ENCODE results near the gene C9orf85.

The C9orf85 gene

DNA sequence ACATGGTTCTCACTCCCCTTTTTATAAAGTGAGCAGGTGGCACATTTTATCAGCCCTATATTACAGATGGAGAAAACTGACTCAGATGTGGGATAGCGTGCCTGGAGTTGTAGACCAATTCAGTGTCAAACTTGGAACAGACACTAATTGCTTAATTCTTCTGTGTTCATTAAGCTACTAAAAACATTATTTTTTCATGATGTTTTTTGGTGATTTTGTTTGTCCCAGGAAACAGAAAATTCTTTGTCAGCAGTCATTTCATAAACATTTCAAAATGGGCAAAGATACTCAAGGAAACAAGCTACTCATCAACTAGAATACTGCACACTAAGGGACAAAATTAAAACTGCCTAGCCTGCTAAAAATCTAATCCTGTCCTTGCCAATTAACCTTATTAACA is 2.6 kb upstream of the C9orf85 start:
- no peak for DNase-seq

DNA sequence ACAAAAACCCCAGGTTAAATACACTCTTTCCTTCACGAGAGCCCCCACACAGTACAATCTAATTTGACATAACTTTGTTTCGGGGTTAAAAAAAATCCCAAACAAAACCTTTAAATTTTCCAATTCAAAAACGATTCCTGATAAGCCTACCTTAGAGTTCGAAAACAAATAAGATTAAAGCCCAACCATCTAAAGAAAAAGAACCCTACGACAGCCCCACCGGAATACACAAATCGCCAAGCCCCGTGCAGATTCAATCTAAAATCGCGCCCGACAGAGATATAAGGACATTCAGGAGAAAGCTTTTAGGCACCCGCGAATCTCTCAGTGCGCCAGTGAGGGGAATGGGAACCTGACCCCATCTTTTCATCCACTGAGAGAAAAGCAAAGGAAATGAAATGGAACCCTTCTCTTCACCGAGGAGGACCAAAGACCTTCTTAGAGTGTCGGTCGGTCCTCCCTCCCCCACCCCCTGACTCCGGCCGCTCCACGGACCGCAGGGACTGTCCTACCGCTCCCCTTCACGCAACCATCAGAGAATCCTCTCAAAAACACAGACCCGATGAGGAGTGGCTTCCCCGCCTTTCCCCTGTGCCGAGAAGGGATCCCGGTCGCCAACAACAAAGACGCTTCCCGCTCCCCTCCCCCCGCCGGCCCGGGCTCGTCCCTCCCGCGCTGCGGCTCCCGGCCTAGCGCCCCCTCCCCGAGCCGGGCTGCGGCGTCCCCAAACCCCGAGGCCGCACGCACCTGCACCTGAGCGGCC is 1.4 kb upstream of the C9orf85 start:
- DNase-seq, result peak; percentile 57 to 65

DNA sequence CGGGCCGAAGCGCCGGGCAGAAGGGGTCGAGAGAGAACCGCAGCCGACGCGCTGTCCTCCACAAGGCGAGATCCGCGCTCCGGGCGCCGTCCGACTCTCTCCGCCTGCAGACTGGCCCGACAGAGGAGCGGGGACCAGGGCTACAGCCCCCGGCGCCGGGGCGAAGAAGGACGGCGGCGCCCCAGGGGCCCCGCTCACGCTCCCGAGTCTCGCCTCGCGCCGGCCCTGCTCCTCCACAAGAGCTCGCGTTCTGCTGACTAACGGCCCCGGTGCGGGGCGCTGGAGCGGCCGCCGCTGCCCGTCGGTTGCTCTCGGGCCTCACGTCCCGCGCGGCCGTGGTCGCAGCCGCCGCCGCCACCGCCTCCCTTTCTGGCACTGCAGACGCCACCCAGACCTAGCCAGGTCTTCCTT is 784 bp upstream of the C9orf85 start:
- no peak for DNase-seq

DNA sequence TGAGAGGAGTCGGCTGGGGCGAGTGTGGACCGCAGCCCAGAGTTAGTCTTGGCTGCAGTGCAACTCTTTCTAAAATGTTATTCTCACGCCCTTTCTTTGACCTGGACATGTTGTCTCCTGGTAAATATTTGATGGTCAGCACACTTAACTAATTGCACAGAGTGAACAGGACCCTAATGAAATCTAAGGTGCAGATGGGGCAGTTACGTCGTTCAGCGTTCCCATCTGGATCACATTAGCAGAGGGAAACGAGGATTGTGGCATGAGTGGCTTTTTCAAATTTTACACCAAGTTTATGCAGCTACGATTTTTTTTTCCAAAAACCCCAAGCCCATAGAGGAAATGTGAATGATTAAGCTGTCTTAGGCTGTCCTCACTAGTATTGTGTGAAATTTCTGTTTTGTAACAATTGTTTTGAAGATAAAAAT is 483 bp downstream of the C9orf85 start:
- DNase-seq, result no peak

DNA sequence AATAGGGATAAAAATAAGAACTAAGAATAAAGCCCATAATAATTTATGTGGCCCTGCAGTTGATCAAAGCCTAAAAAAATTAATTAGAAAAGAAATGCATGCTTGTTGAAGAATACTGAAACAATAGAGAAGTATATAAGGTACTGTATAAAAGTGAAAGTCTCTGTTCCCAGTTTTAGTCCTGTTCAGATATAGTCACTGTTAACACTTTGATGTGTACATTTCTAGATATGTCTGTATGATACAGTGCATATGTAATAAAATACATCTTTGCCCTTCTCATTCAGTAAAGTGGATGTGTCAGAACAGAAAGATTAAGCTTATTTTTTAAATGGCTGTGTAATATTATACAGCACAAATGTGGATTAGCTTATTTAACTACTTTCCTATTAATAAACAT is 4.1 kb downstream of the C9orf85 start:
- no peak for DNase-seq

DNA sequence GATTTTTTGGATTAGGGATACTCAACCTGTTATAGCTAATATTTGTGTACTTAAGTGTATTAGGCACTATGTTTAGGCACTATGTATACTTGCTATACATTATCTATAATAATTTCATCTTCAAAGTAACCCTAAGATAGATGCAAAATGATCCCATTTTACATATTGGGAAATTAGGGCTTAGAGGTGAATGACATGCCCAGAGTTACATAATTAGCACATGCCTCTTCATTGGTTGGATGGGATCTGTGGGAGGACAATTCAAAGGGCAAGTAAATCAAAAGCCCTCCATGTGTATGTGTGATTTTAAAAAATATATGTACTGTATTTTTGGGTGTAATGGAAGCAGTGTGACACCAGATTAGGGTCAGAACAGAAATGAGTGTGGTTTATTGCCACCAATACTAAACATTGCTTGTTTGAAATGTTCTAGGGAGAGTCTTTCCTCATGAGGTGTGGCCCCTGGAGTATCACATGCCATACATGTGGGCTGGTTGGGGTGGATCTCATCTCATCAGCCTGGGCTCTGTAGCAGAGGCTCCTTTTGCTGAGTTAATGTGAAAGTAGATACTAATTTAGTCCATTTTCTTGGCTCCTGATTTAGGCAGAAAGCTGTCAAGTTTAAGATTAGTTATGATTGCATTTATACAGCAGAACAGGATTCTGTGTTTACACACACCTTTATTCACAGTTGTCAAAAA is 5.5 kb downstream of the C9orf85 start:
- peak; percentile 21 to 41 for DNase-seq

DNA sequence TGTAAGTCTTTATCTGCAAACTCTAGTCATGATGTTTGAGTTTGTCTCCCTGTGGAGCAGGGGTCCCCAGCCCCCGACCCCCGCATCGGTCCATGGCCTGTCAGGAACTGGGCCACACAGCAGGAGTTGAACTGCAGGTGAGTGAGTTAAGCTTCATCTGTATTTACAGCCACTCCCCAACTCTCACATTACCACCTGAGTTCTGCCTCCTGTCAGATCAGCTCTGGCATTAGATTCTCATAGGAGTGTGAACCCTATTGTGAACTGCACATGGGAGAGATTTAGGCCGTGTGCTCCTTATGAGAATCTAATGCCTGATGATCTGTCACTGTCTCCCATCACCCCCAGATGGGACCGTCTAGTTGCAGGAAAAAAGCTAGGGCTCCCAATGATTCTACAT is 7.0 kb downstream of the C9orf85 start:
- no peak for DNase-seq

DNA sequence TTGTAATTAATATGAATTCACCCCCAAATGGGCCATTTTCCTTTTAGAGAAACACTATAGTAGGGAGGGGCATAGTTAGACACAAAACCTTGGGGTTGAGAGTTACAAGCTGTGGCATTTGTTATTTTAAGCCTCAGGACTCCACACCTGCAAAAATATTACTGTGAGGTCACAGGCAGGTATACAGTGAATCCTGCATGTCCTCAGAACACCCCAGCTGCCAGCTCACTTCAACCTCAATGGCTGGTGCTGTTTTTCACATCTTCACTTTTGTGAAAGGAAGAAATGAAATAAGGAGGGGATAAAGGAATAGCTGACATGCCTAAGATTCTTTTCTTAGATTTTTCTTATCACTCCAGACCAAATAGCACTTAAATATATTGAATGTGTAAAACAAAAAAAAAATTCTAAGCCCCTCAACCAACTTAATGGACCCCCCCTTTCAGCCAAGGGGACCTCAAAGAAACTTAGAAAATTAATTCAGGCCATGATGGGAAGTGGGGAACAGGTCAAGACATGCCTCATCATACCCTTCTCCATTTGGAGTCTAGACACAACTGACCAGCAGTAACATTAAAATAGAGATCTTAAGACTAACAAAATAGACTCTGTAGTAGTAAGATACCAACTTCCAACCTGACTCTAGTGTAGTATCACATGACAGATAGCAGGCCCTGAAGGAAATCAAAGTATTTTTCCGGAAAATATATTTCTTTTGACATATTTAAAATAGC is 9.2 kb downstream of the C9orf85 start:
- no peak for DNase-seq

DNA sequence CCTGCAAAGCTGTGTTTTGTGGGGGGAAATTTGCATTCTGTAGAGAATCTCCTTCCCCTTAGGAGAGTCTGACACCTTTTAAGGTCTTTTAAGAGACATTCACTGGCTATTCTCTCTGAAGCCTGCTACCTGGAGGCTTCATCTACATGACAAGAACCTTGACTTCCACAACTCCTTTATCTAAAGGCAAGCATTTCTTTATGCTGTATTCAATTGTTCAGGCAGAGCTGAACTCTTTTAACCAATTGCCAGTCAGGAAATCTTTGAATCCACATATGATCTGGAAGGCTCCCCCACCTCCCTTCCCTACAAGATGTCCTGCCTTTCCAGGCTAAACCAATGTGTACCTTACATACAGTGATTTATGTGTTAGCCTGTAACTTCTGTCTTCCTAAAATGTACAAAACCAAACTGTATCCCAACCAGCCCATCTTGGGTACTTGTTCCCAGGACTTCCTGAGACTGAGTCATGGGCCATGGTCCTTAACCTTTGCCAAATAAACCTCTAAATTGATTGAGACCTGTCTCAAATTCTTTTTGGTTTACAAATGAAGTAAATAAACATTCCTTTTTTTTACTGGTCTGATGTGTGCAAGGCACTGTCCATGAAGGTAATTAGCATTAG is 9.9 kb downstream of the C9orf85 start:
- no peak for DNase-seq

DNA sequence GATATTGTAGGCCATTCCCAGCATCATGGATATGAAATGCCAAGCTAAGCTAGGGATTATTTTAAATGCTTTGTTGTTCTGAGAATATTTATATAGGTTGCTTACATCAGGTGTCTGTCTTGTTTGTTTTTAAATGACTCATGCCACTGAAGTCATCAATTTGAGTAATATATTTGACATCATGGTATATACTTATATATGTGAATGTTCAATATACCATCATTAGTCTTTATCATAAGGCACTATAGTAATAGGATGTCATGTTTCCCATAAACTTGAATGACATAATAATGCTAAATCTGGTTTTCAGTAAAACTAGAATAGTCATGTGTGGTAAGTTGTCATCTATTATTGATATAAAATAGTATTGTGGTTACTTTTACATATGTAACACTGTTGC is 13.1 kb downstream of the C9orf85 start:
- DNase-seq, result no peak

DNA sequence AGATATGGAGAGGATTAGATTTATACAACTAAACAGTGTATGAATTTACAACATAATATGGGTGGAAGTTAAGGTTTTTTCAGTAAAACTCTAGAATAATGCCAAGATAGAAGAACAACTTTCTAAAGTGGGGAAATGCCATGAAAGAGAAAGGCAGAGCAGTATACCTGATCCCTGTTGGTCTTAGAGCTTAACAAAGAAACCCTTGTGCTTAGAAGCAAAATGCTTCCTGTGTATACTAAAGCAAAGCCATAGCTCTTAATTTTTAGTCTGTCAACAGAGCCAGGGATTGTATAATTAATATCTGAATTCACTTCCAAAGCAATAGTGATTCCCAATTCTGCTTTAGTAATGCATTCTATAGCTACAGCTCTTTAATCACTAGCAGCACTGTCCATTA is 14.4 kb downstream of the C9orf85 start:
- DNase-seq, result no peak

DNA sequence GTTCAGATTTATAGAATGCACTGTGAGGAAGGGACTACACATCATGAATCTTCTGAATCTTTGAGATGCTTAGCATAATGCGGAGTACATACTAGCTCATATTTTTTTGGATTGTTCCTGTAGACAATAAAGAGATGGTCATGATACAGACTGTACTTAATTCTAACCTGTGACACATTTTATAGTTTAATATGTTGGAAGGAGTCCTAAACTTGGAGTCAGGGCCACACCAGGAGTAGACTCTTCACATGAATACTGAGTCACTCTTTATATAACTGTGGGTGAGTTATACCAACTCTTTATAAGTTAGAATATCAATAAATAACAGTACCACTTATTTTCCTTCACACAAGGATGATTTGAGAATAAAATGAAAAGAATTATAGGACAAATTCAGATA is 16.9 kb downstream of the C9orf85 start:
- DNase-seq, result no peak

DNA sequence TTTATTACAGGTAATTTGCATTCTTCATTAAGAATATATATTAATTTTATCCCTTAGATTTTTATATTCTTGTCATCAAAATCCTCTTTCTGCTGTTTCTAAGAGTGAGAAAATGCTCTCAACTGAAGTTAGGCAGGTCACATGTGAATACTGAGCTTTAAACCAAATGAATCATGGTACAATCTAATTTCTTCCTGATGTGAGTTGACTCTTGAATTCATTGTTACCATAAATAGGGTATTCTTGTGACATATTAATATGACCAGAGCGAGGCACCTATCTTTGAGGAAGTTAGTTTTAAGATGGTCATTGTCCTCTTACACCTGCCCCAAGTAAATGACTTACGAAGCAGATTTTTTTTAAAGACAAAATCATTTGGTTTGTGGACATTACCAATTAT is 17.4 kb downstream of the C9orf85 start:
- no peak for DNase-seq

DNA sequence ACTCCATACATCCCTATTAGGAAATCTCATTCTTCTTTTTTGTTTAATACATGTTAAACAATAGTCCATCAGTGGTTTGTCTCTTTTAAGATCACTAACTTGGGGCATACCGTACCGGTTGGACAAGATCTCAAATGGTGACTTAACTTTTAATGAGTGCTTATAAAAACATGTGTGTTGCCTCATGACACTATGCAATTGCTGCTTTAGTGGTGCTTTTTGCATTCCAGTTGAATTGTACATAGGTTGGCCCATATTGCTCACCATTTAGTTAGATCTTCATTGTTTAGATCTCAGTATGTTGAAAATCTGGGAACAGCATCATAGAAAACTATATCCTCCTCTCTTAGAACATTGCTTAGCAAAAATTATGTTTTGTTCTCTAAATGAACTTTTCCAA is 17.8 kb downstream of the C9orf85 start:
- no peak for DNase-seq

DNA sequence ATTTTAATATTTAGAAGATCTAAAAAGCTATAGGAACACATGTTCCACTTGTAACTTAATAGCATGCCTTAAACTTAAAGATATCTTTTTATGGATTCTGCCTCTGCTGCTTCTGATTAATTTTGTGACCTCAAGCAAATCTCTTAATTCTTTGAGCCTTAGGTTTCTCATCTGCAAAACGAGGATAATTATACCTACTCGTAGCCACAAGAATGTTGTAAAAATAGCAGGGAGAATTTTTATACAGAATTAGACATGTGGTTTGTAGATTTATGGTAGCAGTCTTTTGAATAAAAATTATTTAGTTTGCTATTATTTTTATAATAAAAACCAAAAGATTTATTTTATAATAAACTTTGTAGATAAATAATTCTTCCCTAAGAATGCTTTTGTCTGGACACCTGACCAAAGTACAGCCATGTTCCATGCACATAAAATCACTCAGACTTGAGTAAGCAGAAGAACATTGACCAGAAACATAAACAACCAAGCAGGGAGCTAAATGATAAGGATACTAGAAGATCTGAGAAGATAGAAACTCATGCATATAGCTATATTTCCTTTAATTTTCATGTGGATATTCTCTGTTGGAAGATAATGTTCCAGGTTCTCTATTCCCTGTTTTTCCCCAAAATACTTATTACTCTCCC is 18.5 kb downstream of the C9orf85 start:
- DNase-seq, result no peak

DNA sequence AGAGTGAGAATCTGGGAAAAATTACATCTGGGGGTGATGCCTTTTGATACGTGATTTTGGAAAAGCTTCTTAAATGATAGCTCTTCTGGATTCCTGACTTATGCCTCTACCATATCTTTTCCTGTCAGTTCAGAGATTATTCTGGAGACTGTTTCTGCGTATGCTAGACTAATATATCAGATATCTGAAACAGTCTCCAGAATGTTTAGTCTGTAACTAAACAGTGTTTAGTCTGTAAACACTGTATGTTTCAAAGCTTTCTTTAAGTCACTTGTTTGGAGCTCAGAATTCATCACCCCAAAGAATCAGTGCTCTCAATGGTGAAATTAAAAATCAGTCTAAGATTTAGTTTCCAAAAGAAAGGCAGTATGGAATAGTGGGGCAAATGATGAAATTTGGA is 19.7 kb downstream of the C9orf85 start:
- no peak for DNase-seq

DNA sequence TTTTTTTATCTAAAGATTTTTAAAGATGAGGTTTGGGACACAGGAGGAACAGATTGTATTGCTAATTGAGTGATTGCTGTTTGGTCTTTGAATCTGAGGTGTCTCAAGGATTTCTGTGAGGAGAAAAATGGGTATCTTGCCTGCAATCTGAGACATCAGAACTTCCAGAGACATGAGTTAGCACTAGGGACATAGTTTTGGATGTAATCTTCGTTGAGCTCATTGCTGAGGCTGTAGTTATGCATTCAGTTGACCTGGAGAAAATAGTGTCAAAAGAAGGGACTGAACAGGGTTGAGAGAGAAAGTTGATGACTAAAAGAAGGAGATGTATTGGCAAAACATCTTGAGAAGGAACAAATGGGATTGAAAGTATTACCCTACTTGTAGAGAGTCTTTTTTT is 24.6 kb downstream of the C9orf85 start:
- DNase-seq, result no peak

DNA sequence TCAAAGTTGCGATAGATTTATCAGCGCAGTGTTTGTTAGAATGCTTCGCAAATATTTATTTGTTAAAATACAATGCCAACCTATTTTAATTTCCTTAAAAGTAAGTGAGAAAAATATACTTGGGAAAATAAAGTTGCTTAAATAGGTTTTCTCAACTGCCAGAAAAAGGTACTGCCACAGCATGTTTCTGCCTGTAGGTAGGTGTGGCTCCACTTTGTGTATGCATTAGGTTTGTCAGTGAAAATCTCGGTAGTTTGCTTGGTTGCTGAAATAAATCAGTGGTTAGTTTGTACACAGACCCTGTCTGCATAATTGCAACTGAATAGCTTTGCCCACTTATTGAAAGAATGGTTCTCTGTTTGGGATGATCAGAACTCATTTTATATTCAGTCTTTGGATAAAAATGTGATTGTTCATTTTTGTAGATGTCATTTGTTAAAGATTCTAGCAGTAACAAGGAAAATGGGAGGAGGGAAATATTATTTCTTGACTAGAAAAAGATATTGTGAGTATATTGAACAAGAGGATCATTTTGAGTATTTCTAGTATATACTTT is 25.7 kb downstream of the C9orf85 start:
- no peak for DNase-seq

DNA sequence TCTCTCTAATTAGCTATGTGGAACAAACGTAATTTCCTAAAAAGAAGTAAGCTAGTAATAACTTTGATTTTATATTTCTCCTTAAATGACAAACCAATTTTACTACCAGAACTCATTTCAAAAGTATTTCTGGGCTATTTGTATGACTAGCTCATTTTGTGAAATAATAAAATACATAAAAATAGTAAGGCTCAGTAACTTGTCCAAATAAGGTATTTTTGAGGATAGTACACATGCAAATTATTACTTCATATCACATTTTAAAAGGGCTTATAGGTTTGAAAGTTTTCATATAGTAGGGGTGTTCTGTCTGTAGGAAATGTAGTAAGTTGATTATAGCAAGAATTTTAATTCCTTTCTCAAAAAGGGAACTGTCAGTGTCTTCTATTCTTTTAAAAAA is 26.5 kb downstream of the C9orf85 start:
- no peak for DNase-seq

DNA sequence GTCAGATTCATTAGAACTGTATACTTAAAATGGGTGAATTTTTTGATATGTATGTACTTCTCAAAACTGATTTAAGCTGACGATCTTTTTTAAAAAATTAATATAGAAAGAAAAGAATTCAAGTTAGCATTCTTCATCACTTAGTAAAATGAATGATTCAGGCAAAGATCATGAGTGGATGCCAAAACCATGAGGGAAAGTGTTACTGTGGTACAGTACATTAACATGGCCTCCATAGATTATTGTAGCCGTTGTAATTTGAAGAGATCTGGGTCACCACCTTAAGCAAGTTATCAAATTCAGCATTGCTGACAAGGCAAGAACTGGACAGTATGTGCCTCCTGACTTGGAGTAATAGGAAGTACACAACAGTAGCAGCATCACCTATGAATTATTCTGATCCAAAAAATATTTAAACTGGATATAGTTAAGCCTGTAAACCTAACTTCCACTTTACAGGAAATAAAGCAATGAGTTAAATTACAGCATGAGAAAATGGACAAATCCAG is 29.7 kb downstream of the C9orf85 start:
- no peak for DNase-seq

DNA sequence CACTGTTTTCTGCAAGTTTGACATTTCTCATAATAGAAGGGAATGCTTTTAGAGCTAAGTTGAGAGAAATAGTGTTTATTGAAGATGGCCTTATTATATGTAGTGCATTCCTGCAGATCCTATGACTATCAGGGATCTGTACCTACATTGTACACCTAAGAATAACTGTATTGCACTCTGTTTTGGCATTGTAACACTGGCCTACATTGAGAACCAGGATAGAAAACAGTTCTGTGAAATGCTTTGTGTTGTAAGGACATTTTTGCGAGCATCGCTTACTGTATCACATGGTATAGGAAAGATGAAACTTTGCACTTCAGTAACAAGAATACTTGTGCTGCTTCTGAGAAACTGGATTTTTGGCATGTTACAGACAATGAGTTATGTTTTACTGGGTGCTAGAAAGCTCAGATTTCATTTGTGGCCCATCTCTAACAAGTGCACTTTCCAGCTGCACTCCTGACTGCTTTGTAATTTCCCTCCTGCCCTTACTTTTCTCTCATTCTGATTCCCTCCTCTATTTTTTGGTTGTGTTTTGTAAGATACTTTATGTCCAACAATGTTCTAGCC is 30.6 kb downstream of the C9orf85 start:
- no peak for DNase-seq

DNA sequence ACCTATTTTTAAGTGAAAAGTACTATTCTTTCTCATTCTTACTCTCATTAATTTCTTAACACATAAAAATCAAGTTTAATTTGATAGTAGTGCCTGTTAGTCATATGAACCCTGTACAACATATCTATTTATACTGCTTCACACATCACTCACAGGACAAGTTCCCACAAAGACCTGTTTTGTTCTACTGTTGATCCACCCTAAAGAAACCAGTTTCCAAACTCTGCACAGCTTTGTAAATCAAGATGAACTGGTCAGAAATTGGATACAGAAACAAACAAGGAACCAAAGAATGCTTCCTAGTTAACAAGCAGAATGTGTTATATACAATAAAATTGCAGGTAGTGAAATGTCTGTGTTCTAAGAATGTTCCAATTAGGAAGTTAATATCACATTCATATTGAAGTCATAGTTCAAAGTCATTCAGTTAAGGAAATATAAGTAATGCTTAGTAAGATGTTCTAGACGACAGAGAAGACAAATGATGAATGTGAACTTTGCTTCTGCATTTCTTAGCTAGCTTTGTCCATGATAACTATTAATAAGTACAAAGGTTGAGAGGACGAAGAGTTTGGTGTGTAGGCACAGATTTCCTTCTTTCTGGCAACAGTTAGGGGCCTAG is 33.4 kb downstream of the C9orf85 start:
- DNase-seq, result no peak
